HG03442 (cell line): ENCODE results near the gene CGRRF1.

Source experiments
- ATAC-seq: cut with Tn5 transposase; IDR thresholded peaks from one replicate; pipeline ENCODE4 v1.9.1; 2021; ENCODE audit warnings: mild to moderate bottlenecking, moderate library complexity; ENCODE audit not compliant: unreplicated experiment

CGRRF1 gene

DNA sequence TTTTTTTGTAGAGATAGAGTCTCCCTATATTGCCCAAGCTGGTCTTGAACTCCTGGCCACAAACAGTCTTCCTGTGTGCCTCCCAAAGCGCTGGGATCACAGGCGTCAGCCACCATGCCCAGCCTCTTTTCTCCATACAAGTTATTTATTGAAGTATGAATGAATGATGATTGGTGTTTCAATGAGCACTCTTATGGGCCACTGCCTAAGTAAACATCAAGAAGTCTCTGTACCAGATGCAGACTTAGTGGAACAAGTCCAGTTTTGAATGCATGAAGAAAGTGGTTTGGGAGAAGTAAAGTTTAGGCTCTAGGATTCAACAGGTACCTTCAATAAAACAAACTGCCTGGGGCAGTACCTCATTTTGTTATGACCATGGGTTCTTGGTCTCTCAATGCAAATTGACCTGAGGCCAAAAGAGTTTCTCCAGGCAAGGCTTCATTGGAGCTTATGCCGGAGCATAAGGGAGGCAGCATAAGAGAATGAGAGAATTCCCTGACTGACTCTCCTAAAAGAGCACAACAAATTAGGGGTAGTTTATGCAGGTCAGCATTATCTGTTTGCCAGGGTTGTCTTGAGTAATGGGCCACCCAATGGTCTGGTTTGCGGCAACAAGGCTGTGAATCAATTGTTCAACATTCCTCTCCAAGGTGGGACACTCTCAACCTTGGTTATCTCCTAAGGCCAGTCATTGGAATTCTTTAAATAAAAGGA lies 19.8 kb upstream of the CGRRF1 start:
- no peak for ATAC-seq

DNA sequence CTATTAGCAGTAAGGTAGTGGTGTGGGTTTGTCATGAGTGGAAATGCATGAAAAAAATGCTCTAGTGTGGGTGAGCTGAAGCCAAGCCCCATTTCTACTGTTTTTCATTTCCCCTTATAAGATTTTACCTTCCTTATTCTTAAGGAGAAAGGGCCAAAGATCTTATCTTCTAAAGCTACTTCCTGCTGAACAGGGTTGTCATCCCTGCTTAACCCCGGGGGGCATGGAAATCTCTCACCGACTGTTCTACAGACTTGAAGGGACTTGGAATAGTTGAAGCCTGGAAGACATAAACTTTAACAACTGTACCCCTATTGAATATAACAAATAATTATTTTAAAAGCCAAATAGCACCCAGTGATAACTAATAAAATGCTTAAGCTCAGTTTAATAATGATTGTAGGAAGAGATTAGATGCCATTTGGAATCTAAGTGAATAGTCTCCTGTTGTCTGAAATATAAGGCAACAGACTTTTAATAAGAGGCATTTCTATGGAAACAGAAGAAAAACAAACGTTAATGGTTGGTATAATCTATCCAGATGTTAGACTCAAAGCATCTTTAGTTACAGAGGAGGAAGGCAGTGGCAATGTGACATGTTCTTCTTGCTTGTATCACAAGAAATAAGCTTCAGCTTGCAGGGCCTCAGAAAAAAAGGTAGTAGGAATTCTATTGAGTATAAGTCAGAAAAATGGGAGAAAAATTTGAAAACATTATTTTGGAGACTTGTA lies 19.1 kb upstream of the CGRRF1 start:
- no peak for ATAC-seq

- ATAC-seq, result no peak
Observed at GRCh38 chr14:54493293-54493692, 16.4 kb upstream of the CGRRF1 start.

- ATAC-seq, result no peak
Observed at GRCh38 chr14:54497224-54497623, 12.5 kb upstream of the CGRRF1 start.

- no peak for ATAC-seq
Observed at GRCh38 chr14:54498095-54498531, 11.6 kb upstream of the CGRRF1 start.

- ATAC-seq, result no peak
Observed at GRCh38 chr14:54498579-54498978, 11.1 kb upstream of the CGRRF1 start.

GRCh38 chr14:54500744-54501143 lies 9.0 kb upstream of the CGRRF1 start:
- ATAC-seq, result no peak

DNA sequence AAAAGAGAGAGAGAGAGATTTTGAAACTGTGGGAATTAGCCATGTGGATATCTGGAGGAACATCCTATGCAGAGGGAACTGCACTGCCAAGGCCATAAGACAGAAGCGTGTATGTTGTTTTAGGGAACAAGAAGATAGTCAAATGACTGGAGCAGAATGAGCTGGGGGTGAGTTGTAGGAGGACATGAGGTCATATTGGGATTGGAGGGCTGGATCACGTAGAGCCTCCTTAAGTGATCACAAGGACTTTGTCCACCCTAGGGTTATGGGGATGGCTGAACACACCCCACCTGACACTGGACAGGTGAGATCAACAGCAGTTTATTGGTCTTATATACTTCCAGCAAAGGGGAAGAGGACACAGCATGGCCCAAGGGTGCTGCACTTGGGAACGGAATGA lies 8.2 kb upstream of the CGRRF1 start:
- ATAC-seq, result no peak

- ATAC-seq, result no peak
Observed at GRCh38 chr14:54502602-54503001, 7.1 kb upstream of the CGRRF1 start.

DNA sequence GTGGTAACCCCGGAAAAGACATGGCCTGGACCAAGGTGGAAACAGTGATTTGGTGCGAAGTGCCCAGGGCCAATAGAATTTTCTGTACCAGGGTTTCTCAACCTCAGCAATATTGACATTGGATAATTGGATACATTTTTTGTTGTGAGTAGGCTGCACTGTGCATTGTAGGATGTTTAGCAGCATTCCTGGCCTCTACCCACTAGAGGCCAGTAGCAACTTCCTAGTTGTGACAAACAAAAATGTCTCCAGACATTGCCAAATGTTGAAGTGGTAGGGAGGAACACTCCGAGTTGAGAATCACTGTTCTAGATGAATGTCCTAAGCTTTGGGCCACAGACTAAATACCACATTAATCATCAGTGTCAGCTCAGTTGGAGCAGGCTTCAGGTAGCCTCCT lies 6.2 kb upstream of the CGRRF1 start:
- no peak for ATAC-seq

DNA sequence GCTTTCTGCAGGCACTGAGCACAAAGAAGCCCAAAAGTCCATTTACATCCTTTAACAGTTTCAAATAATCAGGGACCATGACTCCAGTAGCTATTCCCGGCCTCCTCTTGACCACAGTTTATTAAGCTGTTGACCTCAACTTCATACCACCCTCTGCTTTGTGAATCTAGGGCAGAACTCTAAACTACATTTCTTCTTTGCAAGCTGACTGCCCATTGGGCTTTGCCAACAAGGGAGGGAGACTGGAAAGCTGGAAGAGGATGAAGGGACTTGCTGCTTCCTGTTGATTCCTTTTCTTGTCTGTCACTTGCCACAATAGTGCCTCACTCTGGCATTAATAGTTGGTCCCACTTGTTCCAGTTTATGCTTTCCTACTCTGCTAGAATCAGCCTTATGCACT lies 2.7 kb downstream of the CGRRF1 start:
- no peak for ATAC-seq

- no peak for ATAC-seq
Observed at GRCh38 chr14:54515670-54516069, 6.0 kb downstream of the CGRRF1 start.

DNA sequence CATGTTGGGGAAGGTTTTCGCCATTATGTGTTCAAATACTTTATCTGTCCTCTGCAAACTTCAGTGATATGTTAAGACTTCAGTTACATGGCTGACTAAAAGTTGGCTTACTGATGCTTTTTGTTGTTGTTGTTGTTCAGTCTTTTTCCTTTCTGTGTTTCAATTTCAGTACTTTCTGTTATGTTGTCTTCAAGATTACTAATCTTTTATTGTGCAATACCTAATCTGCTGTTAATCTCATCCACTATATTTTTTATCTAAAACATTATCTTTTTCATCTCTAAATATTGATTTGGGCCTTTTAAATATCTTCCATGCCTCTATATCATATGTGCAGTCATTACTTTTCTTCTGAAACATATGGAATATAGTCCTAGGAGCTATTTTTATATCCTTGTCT lies 7.0 kb downstream of the CGRRF1 start:
- ATAC-seq, result no peak

DNA sequence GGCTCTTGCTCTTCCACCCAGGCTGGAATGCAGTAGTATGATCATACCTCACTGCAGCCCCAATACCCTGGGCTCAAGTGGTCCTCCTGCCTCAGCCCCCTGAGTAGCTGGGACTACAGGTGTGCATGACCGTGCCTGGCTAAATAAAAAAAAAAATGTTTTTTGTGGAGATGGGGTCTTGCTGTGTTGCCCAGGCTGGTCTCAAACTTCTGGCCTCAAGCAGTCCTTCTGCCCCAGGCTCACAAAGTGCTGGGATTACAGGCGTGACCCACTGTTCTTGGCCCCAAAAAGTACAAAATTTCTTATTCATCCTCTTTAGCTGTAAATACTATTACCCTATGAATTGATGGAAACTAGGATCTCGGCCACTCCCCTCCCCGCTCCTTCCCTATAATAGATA lies 14.7 kb downstream of the CGRRF1 start:
- ATAC-seq, result no peak

GRCh38 chr14:54528973-54529372 lies 19.3 kb downstream of the CGRRF1 start:
- no peak for ATAC-seq

DNA sequence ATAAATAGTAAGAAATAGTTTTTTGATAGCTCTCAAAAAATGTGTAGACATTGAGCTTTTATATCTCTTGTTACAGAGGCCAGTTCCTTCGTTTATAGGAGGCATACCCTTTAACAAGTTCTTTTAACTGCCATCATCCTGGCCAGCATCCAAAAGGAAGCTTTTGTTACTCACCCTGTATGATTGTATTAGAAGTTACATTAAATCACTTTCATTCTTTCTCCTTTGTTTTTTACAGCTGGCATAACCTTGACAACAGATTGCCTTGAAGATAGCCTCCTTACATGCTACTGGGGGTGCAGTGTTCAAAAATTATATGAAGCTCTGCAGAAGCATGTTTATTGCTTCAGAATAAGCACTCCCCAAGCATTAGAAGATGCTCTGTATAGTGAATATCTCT lies 20.1 kb downstream of the CGRRF1 start:
- ATAC-seq, result no peak

- ATAC-seq, result peak; percentile 97
Observed at GRCh38 chr14:54532111-54533012, 22.7 kb downstream of the CGRRF1 start.

DNA sequence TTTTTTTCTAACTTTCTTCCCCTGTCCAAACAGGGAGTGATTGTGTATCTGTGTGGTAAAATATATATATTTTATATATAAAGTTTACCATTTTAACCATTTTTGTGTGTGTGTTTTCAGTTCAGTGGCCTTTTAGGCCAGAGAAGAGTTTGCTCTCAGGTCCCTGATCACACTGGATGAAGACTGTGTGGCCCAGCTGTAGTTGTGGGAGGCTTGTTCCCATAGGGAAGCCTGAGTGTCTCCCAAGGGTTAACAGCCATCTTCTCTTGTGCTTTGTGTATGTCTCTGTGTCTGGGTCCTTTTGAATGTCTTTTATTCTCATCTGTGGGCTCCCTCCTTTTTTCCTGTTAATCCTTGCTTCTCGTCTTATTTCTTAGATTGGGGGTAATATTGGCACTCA lies 23.4 kb downstream of the CGRRF1 start:
- ATAC-seq, result peak; percentile 14

- no peak for ATAC-seq
Observed at GRCh38 chr14:54535126-54535525, 25.4 kb downstream of the CGRRF1 start.

DNA sequence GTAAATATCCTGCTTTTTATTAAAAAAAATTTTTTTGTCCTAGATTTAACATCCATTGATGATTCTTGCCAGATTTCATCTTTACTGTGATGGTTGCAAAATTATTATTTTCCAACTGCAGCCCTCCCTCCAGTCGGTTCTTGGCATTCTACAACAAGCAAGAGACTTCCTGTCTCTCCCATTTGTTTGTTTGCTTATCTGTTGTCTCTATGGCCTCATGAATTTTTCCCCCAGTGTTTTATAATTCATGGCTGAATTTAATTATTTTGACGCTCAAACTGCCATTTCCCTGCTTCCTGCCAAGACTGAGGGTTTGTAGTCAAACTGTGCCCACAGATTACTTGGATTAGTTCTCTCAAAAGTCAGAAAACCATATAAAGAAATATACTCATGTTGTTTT lies 25.9 kb downstream of the CGRRF1 start:
- ATAC-seq, result no peak

DNA sequence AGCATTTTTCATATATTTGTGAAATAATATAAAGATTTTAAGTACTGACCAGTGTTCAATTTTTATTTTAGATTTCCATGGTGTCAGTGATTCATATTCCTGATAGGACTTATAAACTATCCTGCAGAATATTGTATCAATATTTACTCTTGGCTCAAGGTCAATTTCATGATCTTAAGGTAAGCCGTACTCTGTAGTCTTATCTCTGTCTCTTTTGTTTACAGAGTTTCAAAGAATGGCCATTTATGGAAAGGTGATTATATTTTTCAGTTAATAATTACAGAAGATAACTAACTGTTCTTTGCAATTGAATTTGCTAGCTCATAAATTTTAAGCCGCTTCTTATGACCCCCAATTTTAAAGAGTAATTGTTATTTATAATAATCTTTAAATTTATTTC lies 27.9 kb downstream of the CGRRF1 start:
- ATAC-seq, result no peak

GRCh38 chr14:54538055-54538454 lies 28.3 kb downstream of the CGRRF1 start:
- no peak for ATAC-seq
